NT2/D1 (cell line): ENCODE data around the gene PSORS1C1.

Experiments used
- YY1 ChIP-seq: IDR thresholded peaks from 2 replicates; pipeline ENCODE4 v1.6.1; 2011; ENCODE audit not compliant: insufficient read length, insufficient read depth
- ZNF274 ChIP-seq: IDR thresholded peaks from 2 replicates; pipeline ENCODE4 v1.6.1; 2011; ENCODE audit warnings: mild to moderate bottlenecking, low read depth, low read length

DNA sequence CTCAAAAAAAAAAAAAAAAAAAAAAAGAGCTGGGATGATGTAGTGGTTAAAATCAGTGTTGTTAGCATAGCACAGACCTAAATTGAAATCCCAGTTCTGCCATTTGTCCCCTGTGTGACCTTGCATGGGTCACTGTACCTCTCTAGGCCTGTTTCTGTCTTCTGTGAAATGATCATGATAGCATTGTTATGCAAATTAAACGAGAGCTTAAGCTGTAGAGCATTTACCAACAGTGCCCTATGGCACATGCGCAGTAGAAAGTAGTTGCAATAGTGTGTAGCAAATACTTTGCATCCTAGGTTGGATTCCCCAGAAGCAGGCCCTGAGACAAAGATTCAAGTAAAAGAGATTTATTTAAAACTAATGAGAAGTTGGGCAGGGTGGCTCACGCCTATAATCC is 17.0 kb downstream of the PSORS1C1 start:
- TF ChIP-seq YY1, result no peak
- no peak for TF ChIP-seq ZNF274
